Bone marrow (tissue), 2 donors: ENCODE measurements around the gene FER.
"Not testable (repeated sequence)": the region's sequence is repeated elsewhere in the genome, so short reads cannot be mapped to it uniquely, and the experiment has no call there.

Experiments used
- DNase-seq, 2 donors: peaks; one replicate each; lab custom pipeline; 2025; lab: John Stamatoyannopoulos, UW

Gene FER

DNA sequence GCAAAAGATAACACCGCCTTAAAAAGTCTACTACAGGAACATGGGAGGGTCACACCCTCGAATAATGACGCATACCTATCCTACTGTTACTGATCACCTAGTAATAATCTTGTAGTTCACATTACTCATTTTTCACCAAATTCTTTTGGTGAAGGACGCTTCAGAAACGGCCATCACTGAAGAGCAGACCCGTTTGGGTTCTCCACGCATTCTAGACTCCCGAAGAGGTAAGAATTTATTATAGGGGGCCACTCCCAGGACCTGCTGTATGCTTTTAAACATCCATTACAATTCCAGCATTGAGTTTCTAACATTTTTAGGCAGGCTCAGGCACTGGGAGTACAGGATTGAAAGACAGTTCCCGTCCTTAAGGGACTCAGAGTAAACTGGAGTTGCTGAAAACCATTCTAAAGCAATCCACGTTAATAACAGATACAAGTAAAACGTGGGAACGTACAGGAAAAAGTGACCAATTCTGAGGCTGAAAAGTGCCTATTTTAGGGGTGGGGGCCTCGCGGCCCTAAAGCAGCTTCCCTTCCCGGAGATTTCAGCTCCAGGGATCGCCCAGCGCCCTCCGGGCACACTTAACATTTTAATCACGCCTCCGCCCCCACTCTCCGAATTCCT is at the start of gene FER:
Gene FER (plus strand): TSS at position 124 of the 627 bp plus-strand sequence. CDS start 50,286 bp downstream, outside the sequence.
- DNase-seq: no peak

DNA sequence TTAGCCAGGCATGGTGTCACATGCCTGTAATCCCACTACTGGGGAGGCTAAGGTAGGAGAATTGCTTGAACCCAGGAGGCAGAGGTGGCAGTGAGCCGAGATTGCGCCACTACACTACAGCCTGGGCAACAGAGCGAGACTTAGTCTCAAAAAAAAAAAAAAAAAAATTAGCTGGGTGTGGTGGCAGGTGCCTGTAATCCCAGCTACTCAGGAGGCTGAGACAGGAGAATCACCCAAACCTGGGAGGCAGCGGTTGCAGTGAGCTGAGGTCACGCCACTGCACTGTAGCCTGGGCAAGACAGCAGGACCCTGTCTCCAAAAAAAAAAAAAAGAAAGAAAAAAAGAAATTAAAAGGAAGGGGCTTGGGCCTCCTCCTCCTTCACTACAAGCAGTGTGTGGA is 47.3 kb upstream of the FER start:
- DNase-seq: not testable (repeated sequence)

DNA sequence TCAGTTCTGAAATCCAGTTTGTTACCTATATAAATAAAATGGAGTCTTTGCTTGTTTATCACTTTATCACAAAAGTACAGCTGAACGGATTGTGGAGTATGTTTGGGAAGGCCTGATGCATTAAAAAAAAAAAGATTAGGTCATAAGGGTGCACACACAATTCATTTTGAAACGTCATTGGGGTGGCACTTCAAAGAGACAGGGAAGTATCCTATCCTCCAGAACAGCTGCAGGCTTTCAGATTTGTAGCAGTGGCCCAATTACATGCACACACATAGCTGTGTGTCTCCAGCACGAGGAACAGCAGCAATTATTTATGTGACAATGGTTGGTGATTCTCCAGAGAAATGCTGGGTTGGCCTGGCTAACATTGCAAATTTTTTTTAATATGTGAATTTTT is 46.8 kb upstream of the FER start:
- no peak for DNase-seq

DNA sequence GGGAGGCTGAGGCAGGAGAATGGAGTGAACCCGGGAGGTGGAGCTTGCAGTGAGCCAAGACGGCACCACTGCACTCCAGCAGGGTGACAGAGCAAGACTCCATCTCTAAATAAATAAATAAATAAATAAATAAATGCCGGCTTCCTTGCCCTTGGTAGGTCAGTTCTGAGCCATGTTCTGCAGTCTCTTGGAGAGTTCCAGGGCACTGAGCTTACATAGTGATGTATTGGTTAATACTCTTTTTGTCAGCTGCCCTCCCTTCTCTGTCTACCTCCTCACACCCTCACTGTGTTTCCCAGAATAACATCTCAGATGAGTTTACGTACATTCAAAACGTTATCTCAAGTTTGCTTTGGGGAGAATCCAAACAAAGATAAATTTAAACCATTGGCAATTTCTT is 45.2 kb upstream of the FER start:
- no peak for DNase-seq

DNA sequence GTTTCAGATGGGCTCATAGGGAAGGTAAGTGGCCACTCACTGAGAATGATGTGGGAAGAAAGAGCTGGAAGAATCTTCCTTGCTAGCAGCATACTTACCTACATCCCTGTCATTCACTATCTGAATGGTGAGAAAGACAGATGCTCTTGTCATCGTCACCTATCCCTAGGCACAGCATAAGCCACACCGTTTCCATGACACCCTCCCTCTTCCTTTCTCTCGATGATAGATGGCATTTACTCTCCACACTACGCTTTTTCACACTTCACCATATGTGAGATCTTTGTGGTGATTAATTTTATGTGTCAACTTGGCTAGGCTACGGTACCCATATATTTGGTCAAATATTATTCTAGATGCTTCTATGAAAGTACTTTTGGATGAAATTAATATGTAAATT is 44.4 kb upstream of the FER start:
- DNase-seq: no peak

DNA sequence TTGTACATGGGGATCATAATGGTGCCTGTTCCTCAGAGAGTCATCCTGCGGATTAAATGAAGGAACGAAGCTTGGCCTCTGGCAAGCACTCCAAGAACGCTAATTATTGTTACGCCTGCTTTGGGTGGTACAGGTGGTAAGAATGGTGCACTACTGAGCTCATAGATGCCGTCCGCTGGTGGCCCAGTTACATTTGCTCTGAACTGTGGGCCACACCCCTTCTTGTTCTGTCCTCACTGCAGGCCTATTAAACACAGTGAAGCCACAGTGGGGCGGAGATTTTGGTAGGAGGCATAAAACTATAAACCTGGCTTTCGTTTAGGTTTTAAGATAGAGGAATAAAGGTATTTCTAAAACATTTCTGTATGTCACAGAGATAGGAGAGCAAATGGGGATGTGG is 40.6 kb upstream of the FER start:
- no peak for DNase-seq

DNA sequence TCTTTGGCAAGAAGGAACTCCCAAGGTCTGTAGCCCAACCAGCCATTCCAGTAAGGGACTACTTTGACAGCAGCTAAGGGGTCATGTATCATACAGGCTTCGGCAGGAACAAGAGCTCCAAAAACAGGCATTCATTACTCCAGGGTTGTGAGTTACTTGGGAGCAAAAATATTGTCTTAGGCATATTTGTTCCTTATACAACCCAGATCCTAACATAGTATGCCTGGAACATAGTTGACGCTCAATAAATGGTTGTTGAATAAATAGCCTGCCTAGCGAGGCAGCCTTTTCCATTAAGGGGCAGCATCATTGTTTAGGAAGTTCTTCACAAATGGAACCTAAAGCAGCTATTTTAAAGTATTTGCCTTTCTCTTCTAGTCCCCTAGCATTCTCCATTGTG is 35.8 kb upstream of the FER start:
- no peak for DNase-seq

DNA sequence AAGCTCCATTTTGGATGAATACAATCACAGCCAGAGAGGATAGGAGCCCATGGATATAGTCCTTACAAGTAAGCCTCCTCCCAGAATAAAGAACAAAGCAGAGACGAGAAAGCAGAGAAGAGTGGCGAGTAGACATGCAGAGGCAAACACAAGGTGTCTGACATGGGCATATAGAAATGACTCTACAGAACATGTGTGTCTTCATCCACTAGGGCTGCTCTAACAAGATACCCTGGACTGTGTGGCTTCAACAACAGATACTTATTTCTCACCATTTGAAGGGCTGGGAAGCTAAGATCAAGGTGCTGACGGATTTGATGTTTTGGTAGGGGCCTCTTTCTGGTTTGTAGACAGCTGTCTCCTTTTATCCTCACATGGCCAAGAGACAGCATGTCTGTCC is 32.3 kb upstream of the FER start:
- DNase-seq: no peak

DNA sequence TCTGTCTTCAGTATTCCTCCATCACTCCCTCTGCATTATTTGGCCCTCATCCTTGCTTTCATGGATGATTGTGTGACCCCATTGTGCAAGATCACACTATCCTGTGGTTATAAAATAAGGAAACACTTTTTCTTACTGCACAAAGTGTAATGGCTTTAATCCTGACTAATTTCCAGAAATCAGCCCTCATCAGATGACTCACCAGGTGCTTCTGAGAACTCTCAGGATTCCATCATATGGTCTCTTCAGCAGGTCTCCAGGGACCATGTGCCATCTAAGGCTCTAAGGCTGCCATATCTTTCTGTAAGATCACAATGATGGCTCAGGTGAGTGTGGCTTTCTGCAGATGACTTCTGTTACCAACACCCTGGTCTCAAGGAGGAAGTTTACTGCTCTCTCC is 27.3 kb upstream of the FER start:
- no peak for DNase-seq

DNA sequence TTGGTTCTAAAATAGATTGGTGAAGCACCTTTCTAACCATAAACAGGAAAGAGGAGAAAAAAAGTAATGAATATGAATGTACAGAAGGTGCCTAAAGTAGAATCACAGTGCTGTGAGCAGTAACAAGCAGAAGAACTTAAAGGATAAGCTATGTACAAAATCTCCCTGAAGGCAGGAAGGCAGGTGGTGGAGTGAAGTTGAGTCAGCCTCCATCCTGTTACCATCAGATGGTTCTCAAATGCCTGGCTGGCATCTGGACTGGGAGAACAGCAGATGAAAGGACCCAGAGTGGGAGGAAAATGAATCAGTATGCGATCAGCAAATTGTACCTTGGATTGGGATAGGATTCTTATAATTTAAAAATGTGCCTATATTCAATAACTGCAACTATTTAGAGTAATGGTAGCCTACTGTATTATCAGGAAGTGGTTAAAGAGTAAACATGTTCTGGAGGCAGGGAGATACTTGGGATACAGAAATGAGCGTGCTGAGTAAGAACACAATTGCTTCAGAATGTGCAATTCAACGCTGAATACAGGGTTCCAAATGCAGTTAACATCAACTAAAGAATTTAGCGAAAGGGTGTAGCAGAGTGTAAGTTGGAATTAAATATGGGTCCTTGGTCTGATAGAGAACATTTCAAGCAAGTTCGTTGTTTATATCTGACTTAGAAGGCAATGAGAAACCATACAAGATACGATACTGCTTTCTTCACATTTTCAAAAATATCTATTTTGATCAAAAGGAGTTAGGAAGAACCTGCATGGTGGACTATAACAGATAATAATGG is 21.1 kb upstream of the FER start:
- no peak for DNase-seq

DNA sequence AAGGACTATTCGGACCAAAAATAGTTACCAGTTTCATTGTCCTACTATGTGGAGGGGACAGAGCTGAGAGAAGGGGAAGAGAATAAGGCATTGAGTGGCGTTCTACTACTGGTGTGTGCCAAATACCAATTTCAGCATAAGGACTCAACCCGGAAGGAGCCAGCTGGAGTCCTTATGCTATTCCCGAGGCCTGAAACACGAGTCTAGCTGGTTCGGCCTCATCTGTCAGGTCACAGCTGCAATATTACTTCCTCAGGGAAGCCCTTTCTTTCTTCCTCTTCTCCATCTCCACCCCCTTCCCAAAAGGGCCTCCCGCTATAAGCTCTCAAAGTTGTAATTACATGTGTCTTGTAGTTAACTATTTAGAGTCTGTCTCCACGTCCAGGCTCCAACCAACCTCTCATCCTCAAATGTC is 20.5 kb upstream of the FER start:
- DNase-seq: peak in 1 of 2 donors; percentile 4

DNA sequence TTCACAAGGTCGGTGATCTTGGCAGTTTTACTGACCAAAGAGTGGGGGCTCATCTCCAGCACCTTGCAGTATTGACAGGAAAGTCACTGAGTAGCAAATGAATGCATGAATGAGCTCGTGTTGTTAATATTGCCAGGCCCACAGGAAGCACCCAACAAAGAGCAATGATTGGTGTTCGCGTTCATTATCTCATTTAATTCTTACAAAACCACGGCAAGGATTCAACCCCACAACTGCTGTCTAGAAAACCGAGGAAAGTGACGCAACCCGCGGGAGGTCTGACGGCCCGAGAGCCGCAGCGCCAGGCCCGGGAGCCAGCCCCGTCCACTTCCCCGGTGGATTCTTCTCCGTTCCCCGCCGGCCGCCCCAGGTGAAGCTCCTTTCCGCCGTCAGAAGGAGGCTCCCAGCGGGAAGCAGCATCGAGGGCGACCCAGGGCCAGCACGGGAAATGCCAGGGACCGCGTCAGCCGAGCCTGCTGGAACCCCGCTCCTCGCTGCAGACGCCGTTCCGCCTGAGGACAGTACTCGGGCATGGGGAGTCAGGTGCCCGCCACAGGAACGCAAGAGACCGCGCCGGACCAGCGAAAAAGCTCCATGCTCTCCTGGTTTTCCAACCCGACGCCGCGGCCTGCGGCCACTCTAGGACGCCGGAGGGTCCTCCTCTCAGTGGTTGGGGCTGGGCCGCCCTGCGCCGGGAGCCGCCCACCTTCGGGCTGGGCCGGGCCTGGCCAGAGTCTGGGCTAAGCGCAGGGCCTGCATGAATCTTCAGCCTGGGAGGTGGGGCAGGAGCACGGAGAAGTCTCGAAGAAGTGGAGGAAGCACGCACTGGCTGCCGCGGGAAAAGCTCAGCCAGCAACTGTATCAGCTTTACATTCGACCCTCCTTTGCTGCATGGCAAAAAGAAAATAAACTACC is 19.8 kb upstream of the FER start:
- peak; percentile 45 to 85 for DNase-seq

DNA sequence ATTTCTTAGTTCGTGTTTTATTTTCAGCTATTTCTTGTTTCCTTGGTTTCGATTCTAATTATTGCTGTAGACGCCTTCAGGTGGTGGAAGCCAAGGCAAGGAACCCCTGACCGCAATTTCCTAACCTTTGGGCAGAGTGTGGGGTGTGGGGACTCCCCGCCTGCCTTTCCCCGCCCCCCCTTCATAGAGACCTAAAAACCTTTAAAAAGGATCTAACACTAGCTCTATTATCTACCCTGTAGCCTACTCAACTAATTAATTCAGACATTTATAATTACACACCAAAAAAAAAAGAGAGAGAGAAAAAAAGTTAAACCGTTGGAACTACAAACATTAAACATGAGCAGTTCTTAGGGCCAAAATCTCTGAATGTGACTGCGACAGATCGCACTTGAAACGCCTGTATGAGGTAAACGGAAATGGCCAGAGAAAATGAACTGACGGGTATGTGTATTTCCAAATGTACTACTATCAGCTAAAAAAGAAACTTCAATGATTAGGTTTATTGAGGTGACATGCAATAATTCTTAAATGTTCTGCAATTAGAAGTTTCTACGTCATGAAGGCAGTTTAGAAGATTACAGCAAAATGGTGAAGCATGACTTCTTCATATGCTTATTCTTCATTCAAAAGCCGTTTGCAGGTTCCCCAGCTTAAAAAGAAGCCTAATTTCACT is 19.0 kb upstream of the FER start:
- no peak for DNase-seq

DNA sequence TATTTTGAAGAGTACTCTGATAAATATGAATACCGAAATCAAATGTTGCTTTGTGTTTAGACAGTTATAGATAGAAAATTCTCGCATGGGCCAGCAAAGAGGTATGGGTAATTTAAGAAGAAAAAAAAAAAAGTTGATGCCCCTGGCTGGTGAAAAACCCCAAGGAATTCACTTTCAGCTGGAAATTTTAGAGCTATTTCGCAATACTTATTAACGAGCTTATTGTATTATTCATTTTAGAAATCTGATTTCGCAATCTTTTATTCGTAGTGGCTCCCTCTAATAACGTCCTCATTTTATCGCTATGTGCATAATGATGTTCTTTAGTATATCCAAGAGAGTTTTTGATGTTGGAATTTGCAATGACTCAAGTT is 18.5 kb upstream of the FER start:
- DNase-seq: no peak

DNA sequence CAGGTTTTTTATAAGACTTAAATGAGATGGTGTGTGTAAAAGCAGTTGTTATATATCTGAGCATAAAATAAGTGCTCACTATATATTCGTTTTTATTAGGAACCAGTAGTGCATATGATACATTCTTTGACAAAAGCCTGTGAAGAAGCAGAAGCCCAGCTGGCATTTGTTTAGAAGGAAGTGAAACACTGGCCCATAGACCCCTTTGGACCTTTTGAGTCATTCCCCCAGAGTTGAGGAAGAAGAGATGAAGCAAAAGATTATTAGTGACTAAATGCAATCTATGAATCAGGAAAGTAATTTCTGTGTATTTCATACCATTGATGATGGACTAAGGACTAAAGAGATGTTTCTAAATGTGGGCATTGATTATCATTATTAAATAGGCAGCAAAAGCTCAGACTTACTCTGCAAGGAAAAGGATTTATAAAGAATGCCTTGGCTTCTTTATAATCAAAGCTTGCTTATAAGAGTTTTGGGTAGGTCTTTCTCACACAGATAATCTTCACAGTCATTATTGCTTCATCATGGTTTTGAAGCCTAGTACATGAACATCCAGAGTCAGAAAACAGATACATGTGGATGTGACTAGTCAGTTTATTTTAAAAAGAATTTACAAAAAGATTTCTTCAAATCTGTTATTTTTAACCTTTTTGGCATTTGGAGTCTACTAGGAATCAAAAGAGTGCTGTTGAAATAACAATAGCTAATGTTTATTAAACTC is 16.9 kb upstream of the FER start:
- DNase-seq: no peak

DNA sequence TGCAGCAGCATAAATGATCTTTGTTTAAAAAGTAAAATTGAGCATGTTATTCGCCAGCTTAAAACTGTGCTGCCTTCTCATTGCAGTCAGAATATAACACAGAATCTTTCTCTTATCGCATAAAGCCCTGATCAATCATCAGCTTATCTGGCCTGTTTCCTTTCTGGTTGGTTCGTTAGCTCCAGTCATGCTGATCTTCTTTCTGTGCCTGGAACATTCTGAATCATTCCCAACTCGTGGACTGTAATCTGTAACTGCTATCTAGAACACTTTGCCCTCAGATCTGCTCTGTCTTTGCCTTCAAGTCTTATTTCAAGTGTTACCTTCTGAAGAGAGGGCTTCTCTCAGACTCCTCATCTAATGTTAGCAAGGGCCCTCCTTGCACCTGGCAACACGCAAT is 11.9 kb upstream of the FER start:
- no peak for DNase-seq

DNA sequence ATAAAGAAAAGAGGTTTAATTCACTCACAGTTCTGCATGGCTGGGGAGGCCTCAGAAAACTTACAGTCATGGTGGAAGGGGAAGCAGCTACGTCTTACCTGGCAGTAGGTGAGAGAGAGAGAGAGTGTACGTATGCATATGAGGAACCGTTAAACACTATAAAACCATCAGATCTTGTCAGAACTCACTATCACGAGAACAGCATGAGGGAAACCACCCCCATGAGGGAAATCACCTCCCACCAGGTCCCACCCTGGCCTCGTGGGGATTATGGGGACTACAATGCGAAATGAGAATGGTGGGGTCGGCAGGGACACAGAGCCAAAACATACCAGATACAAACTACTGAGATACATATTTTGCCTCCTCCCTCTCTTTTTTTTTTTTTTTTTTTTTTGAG is 10.8 kb upstream of the FER start:
- DNase-seq: no peak

DNA sequence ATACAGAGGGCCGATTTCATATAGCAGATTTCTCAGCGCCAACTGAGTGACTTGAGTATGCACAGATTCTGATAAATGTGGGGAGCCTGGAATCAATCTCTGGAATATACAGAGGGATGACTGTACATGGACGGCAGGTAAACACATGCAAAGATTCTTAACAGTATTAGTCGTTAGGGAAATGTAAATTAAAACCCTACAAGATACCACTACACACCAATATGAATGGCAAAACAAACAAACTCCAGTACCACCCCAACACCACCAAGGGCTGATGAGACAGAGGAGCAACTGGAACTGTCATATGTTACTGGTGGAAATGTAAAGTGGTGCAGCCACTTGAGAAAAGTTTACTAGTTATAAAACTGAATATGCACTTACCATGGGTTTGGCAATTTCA is 8.3 kb upstream of the FER start:
- no peak for DNase-seq

DNA sequence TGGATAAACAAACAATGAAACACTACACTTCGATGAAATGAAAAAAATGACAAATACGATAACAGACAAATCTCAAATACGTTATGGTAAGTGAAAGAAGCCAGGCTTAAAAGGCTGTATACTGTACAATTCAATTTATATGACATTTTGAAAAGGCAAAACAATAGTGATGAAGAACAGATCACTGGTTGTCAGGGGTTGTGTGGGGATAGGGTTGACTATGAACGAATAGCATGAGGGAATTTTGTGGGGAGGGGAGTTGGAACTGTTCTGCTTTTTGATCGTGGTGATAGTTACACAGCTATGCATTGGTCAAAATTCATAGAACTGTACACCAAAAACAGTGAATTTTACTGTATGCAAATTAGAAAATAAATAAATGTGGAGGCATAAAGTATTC is 7.8 kb upstream of the FER start:
- DNase-seq: no peak

DNA sequence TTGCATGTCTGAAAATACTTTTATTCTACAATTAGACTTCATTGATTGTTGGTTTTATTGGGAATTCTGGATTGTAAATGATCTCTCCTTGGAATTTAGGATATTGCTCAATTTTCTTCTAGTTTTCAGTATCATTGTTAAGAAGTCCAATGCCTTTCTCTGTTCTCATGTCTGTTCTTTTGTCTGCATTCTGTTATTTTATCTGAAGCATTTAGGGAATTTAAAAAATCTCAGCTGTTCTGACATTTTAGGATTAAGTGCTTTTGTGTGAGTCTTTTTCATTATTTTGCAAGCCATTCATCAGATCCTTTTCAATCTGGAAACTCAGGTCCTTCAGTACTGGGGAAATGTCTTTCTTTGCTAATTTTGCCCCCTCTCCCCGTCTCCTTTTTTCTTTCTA is 4.4 kb upstream of the FER start:
- no peak for DNase-seq

DNA sequence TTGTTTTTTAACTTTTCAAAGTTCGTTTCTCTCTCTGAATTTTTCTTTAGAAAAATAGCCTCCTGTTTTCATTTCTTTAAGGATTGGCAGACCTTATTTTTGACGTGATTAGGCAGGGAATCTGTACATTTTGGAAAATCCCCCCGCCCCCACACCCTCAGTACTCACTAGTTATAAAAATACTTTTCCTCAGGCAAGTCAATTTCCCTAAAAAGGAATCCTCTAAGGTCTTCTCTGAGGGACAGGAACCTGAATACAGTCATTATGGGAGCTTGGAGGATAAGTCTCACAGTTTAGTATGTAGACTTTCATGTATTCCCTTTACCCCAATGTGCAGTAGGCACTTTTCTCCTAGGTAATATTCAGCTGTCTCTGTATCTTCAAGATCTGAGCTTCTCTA is 3.9 kb upstream of the FER start:
- DNase-seq: no peak
